NCI-H1436 (cell line): Measurements from ENCODE around the gene ZSCAN4.
A peak's percentile ranks its signal among the peaks of the same experiment; 100 is the strongest.

Source experiments
- DNase-seq: peaks from one replicate; lab custom pipeline; 2025; lab: John Stamatoyannopoulos, UW

The ZSCAN4 gene

DNA sequence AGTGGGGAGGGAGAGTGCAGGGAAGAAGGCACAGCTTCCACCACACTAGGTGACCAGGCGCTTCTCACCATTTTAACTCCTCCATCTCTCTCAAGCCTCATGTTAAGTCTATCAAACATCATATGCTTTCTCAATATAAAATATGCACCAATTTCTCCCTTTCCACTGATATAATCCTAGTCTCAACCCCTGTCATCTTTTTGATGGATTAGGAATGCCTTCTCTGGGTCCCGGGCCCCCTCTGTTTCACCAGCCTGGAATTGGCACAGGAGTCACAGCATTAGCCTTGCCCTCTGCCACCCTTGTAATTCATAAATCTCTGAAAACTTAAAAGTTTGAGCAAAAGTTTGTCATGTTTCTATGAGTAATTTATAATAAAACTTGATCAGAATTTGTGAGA is at the start of gene ZSCAN4:
Gene ZSCAN4, plus strand, starts transcription at position 301 of the 400 bp plus-strand sequence. CDS start 7,211 bp downstream, outside the sequence.
- no peak for DNase-seq

DNA sequence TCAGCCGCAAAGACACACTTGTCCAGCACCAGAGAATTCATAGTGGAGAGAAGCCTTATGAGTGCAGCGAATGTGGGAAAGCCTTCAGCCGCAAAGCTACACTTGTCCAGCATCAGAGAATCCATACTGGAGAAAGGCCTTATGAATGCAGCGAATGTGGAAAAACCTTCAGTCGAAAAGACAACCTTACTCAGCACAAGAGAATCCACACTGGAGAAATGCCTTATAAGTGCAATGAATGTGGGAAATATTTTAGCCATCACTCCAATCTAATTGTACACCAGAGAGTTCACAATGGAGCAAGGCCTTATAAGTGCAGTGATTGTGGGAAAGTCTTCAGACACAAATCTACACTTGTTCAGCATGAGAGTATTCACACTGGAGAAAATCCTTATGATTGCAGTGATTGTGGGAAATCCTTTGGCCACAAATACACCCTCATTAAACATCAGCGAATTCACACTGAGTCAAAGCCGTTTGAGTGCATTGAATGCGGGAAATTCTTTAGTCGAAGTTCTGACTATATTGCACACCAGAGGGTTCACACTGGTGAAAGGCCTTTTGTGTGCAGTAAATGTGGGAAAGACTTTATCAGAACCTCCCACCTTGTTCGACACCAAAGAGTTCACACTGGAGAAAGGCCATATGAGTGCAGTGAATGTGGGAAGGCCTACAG is 47.9 kb upstream of the ZSCAN4 start:
- DNase-seq: no peak

DNA sequence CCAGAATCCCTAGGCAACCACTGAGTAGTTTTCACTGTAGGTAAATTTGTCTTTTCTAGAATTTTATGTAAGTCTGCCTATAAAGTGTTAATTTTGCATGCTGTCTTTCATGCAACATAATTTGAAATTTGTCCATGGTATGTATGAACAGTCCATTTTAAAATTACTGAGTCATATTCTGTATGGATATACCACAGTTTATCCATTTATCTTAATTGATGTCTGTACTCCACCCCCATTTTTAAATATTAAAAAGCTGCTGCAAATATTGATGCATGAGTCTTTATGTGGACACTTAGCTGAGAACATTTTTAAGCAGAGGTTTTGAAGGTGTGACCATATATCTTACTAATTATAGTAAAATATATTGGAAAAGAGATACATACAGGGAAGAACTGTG is 45.6 kb upstream of the ZSCAN4 start:
- DNase-seq: no peak

DNA sequence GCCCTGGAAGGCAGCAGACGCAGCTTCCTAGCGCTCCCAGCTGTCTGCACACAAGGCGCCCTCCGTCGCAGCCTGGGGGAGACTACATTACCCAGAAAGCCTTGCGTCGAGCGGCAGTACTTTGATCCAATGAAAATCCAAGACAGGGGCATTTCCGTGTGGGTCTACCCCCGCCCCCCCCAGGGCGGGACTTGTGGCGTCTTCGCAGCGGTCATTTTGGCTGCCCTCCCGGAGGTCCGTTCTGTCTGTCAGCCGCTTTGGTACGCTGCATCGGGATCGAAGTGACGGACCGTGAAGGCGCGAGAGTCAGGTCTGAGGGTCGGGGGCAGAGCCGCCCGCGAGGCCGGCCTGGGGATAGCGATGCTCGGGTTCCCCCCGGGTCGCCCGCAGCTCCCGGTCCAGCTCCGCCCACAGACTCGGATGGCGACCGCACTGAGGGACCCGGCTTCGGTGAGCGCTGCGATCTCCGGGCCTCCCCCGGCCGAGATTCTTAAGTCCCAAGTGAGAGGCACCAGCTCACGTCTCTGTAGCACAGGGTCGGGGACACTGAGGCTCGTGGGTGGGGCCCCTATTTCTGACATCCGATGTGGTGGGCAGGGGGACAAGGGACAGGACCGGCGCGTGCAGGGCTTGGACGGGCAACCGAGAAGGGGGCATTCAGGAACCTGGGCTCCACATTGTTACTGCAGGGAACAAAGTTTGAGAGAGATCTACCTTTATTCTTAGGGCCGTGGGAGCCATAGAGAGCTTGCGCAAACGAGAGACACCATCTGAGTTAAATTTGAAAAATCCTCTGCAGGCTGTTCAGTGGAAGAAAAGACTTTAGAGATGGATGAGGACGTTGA is 35.5 kb upstream of the ZSCAN4 start, which contains the start of gene ZNF211:
Gene ZNF211, plus strand, starts transcription at position 182 of the 845 bp plus-strand sequence. Its CDS starts 179 bp downstream, at position 361.
- peak; percentile 96 for DNase-seq

DNA sequence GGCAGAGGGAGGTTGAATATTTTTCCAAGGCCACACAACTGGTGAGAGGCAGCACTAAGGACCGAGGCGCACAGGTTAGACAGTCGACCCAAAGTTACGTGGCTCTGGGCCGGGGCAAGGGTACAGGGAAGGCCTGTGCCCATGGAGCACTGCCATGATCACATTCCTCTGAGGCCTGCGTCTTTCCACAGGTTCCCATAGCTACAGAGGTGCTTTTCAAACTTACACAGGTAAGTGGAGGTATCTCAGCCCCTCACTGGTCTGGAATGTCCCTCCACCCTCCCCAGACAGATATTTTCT is 35.0 kb upstream of the ZSCAN4 start:
- no peak for DNase-seq

GRCh38 chr19:57637379-57637778 is 31.4 kb upstream of the ZSCAN4 start:
- no peak for DNase-seq

GRCh38 chr19:57641715-57642234 is 27.0 kb upstream of the ZSCAN4 start:
- no peak for DNase-seq

DNA sequence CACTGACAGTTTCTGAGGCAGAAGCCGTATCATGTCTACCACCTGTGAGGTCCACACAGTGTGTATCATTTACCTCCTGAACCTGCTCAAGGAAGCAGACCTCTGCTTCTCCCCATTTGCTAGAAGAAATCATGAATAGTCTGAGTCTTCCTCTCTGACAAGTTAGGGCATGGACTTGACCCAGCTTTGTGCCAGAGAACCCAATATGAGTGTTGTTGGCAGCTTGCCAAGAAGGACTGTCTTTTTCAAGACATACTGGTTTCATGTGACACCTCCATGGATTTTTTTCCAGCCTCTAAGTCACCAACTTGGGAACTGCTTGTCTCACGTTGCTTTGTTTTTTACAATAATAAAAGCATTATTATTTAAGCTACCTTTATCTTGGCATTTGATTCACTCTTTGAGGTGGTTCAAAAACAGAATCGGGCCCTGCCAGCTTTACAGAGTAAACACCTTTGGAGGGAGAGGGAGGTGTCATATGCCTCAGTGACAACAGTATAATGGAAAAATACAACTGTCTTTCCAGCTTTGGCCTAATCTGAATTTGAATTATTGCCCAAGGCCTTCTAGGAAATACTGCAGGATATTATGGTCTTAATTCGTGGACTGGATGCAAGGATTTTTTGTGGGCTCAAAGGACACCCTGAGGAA is 26.2 kb upstream of the ZSCAN4 start:
- no peak for DNase-seq

DNA sequence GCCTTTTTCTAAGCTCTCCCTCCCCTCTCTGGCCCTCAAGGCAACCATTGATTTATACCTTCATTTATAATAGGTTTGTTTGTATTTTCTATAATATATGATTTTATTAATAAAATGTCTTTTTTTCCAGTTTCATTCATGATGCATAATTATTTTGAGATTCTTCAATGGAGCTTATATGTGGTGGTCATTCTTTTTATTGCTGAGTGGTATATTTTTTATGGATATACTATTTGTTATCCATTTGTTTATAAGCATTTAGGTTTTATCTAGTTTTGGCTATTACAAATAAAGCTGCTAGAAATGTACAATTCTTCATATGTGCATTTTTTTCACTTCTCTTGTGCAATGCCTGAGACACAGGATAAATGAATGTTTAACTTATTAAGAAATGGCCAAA is 25.0 kb upstream of the ZSCAN4 start:
- DNase-seq: no peak

DNA sequence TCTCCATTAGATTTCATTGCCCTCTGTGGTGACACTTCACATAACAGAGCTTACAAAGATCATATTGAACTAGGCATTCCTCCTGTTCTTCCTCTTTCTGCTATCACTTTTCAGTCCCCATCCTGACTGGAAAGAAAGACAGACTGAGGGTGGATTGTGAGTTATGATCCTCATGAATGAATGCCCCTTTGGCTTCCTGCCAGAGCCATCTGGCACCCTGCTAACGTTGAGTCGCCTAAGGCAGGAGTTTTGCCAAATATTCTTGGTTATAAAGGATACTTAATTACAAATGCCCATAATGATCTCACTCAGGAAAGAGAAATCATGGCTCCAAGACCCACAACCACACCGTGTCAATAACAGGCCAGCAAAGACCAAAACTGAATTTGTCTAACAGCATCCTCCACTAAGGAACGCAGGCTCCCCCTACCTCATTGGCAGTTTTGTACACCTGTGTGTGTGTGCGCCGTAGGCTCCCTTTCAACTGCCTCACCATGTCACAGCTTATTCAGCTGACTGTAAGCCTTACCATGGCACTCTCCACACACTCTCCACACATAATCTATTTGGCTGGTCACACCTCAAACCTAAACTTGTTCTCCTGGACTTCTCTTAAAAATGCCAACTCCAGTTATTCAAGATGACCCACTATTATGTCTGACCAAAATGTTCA is 20.3 kb upstream of the ZSCAN4 start:
- DNase-seq: no peak

- DNase-seq: no peak
Measured at GRCh38 chr19:57651654-57651996, 17.1 kb upstream of the ZSCAN4 start.

DNA sequence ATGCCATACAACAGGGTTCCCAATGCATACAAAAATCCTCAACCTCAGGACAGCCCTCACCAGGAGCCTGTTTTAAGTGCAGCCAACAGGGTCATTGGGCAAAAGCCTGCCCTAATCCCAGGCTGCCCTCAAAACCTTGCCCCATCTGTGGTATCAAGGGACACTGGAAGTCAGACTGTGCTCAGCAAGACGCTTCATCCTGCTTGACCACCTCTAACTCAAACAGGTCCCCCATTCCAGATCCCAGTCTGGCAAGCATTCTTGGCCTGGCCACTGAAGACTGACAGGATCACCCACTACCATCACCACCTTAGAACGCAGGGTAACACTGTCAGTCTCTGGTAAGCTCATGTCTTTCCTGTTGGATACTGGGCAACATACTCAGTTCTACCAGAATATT is 15.0 kb upstream of the ZSCAN4 start:
- no peak for DNase-seq

GRCh38 chr19:57655443-57655842 is 13.3 kb upstream of the ZSCAN4 start:
- DNase-seq: no peak

- DNase-seq: no peak
Measured at GRCh38 chr19:57656346-57656745, 12.4 kb upstream of the ZSCAN4 start.

GRCh38 chr19:57664269-57665127 is 4.2 kb upstream of the ZSCAN4 start:
- peak; percentile 13 for DNase-seq

- DNase-seq: no peak
Measured at GRCh38 chr19:57665261-57665806, 3.4 kb upstream of the ZSCAN4 start.

- DNase-seq: no peak
Measured at GRCh38 chr19:57667228-57667627, 1.5 kb upstream of the ZSCAN4 start.

- DNase-seq: no peak
Measured at GRCh38 chr19:57671124-57671895, 2.6 kb downstream of the ZSCAN4 start.

GRCh38 chr19:57672466-57672865 is 3.7 kb downstream of the ZSCAN4 start:
- no peak for DNase-seq

GRCh38 chr19:57675881-57676280 is 7.1 kb downstream of the ZSCAN4 start:
- DNase-seq: no peak
